NCI-H2196 treated with DMSO at 0.1 percent for 48 hours (cell line): ENCODE data around the gene CCDC116.
"Not testable (repeated sequence)": the region's sequence is repeated elsewhere in the genome, so short reads cannot be mapped to it uniquely, and the experiment has no call there.

Experiments
- DNase-seq: peaks from one replicate; lab custom pipeline; 2025; ENCODE audit not compliant: unreplicated experiment; lab: John Stamatoyannopoulos, UW

CCDC116 gene

GRCh38 chr22:21651521-21652009, 19.0 kb downstream of the CCDC116 start:
- no peak for DNase-seq

GRCh38 chr22:21652010-21652546, 19.5 kb downstream of the CCDC116 start:
- no peak for DNase-seq

- DNase-seq: no peak
These were observed 20.3 kb downstream of the CCDC116 start for GRCh38 chr22:21652547-21653545.

GRCh38 chr22:21657020-21657359, 24.4 kb downstream of the CCDC116 start:
- DNase-seq: no peak

- peak; percentile 27 for DNase-seq
These were observed 24.9 kb downstream of the CCDC116 start for GRCh38 chr22:21657360-21658032.

- DNase-seq: no peak
These were observed 27.4 kb downstream of the CCDC116 start for GRCh38 chr22:21659864-21660525.

GRCh38 chr22:21660904-21661303, 28.3 kb downstream of the CCDC116 start:
- no peak for DNase-seq

- DNase-seq: no peak
These were observed 29.4 kb downstream of the CCDC116 start for GRCh38 chr22:21661991-21662390.

- DNase-seq: no peak
These were observed 31.2 kb downstream of the CCDC116 start for GRCh38 chr22:21663738-21664137.

GRCh38 chr22:21665047-21665851, 32.7 kb downstream of the CCDC116 start:
- no peak for DNase-seq

GRCh38 chr22:21666786-21667185, 34.2 kb downstream of the CCDC116 start:
- no peak for DNase-seq

- DNase-seq: no peak
These were observed 36.5 kb downstream of the CCDC116 start for GRCh38 chr22:21669026-21669425.

- no peak for DNase-seq
These were observed 39.6 kb downstream of the CCDC116 start for GRCh38 chr22:21672107-21672629.

- DNase-seq: no peak
These were observed 41.2 kb downstream of the CCDC116 start for GRCh38 chr22:21673534-21674321.

- no peak for DNase-seq
These were observed 42.2 kb downstream of the CCDC116 start for GRCh38 chr22:21674638-21675245.

GRCh38 chr22:21677606-21678443, 45.3 kb downstream of the CCDC116 start:
- no peak for DNase-seq

- DNase-seq: not testable (repeated sequence)
These were observed 46.3 kb downstream of the CCDC116 start for GRCh38 chr22:21678842-21679241.

- no peak for DNase-seq
These were observed 46.8 kb downstream of the CCDC116 start for GRCh38 chr22:21679383-21679782.
